Measurements from ENCODE around the gene DLST. TPM values are rescaled to one million over a fixed set of nuclear protein-coding genes. Genes with fewer than 3 reads are reported as not detected.

The DLST gene
- total and polyA plus RNA-seq, 2 donors (not counting 1 experiment from before 2014, with no cell fraction given): 95.3 to 214 TPM

DNA sequence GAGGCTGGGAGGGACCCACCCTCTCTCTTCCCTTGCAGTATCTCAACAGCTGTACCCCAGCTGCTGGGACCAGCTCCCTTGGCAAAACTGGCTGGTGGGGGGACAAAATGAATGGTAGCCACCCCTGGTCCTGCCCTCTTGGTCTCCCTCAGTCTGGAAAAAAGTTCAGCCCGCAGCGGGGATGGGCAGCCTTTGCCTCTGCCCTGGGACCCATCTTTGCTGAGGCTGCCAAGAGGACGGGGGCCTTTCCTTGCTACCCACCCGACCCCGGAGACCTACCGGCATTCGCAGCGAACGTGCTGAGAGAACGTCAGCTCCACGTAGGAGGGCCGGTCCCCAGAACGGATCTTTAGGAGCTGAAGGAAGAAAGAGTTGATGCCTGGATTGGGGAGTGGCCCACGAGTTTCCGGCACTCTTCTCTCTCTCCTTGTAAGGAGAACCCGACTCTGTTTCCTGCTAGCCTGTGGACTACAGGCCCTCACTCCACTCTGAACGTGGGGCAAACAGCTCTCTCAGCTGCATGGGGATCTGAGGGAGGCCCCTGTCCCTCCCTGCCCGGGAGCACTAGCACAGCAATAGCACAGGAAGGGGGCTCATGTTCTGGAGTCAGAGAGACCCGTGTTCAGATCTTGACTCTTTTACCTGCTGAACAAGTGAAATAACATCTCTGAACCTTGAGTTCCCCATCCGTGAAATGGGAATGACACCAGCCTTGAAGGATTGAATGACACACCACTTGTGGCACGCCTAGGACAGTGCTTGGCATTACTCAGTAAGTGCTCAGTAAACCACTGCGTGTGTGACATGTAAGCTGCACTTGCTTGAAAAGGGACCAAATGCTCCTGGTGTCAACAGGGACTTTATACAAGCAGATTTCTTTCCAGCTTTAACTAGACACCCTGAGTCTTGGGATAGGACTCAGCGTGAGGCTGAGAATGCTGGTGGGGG lies 66.8 kb downstream of the DLST start:
- H3K27ac ChIP-seq (ENCODE audit: insufficient read depth, low read length): no peak overlapping the region
- no peaks in the 10 kb centered on the region for H3K79me2 ChIP-seq (ENCODE audit: control insufficient read depth, insufficient read depth, low read length)
- H3K4me3 ChIP-seq (replicated peaks in 1 of 4; ENCODE audit: control extremely low read depth in 1 of 4, insufficient read depth in 1 of 4, low read depth in 3 of 4, low read length in 4 of 4): no peak overlapping the region
- no peak for DNase-seq (ENCODE audit: low read depth in 2 of 2)
- no peaks in the 10 kb centered on the region for H3K36me3 ChIP-seq (ENCODE audit: control insufficient read depth, insufficient read depth, low read length)
- TF ChIP-seq, protein P1, sequence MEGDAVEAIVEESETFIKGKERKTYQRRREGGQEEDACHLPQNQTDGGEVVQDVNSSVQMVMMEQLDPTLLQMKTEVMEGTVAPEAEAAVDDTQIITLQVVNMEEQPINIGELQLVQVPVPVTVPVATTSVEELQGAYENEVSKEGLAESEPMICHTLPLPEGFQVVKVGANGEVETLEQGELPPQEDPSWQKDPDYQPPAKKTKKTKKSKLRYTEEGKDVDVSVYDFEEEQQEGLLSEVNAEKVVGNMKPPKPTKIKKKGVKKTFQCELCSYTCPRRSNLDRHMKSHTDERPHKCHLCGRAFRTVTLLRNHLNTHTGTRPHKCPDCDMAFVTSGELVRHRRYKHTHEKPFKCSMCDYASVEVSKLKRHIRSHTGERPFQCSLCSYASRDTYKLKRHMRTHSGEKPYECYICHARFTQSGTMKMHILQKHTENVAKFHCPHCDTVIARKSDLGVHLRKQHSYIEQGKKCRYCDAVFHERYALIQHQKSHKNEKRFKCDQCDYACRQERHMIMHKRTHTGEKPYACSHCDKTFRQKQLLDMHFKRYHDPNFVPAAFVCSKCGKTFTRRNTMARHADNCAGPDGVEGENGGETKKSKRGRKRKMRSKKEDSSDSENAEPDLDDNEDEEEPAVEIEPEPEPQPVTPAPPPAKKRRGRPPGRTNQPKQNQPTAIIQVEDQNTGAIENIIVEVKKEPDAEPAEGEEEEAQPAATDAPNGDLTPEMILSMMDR (conservative IDR thresholded peaks at IDR 0.05 in 1 of 2, IDR thresholded peaks at IDR 0.05 in 1 of 2; ENCODE audit: low read depth in 1 of 2, low read length in 2 of 2): no peak
- no peak for TF ChIP-seq EZH2 (IDR thresholded peaks at IDR 0.05; ENCODE audit: low read length, missing control alignments)
- H3K9ac ChIP-seq (ENCODE audit: insufficient read depth, low read length): no peak overlapping the region
- H3K4me2 ChIP-seq (ENCODE audit: extremely low read depth, insufficient read depth, low read length): no peak overlapping the region
- H3K4me1 ChIP-seq (ENCODE audit: control insufficient read depth, extremely low read depth, insufficient read depth, low read length): peaks cover 3% of the 10 kb centered on the region
- H3K9me3 ChIP-seq (ENCODE audit: control insufficient read depth, insufficient read depth, low read depth, low read length): no peaks in the 10 kb centered on the region
- peaks cover 3% of the 10 kb centered on the region for H3K27me3 ChIP-seq (ENCODE audit: control insufficient read depth, insufficient read depth, low read length)
- H2AFZ ChIP-seq (ENCODE audit: low read length): no peak overlapping the region
- H4K20me1 ChIP-seq (ENCODE audit: control insufficient read depth, extremely low read depth, insufficient read depth, low read length): no peaks in the 10 kb centered on the region

DNA sequence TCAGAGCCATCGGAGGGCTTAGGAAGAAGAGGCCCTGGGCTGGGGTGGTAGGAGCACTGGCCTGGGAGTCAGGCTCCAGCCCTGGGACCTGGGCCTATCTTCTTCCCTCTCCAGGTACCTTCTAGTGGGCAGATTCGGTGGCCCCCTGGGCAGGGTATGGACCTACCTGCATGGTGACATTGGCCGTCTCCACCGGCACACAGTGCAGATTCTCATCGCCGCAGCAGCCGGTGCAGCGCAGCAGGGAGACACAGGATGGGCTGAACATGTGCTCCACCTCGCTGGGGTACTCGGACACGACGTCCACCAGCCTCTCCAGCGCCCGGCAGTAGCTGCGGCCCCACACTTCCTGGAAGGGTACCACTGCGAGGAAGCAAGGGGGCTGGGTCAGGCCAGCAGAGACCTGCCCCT lies 67.5 kb downstream of the DLST start:
- no peaks in the 10 kb centered on the region for H3K79me2 ChIP-seq (ENCODE audit: control insufficient read depth, insufficient read depth, low read length)
- TF ChIP-seq, protein P1 (conservative IDR thresholded peaks at IDR 0.05 in 1 of 2, IDR thresholded peaks at IDR 0.05 in 1 of 2; ENCODE audit: low read depth in 1 of 2, low read length in 2 of 2): no peak
- TF ChIP-seq EZH2 (IDR thresholded peaks at IDR 0.05; ENCODE audit: low read length, missing control alignments): no peak
- no peaks in the 10 kb centered on the region for H3K36me3 ChIP-seq (ENCODE audit: control insufficient read depth, insufficient read depth, low read length)
- no peak overlapping the region for H2AFZ ChIP-seq (ENCODE audit: low read length)
- DNase-seq (ENCODE audit: low read depth in 2 of 2): no peak
- H3K9ac ChIP-seq (ENCODE audit: insufficient read depth, low read length): no peak overlapping the region
- H4K20me1 ChIP-seq (ENCODE audit: control insufficient read depth, extremely low read depth, insufficient read depth, low read length): no peaks in the 10 kb centered on the region
- no peak overlapping the region for H3K4me2 ChIP-seq (ENCODE audit: extremely low read depth, insufficient read depth, low read length)
- no peak overlapping the region for H3K27ac ChIP-seq (ENCODE audit: insufficient read depth, low read length)
- no peak overlapping the region for H3K4me3 ChIP-seq (replicated peaks in 1 of 4; ENCODE audit: control extremely low read depth in 1 of 4, insufficient read depth in 1 of 4, low read depth in 3 of 4, low read length in 4 of 4)
- no peaks in the 10 kb centered on the region for H3K9me3 ChIP-seq (ENCODE audit: control insufficient read depth, insufficient read depth, low read depth, low read length)
- H3K27me3 ChIP-seq (ENCODE audit: control insufficient read depth, insufficient read depth, low read length): peaks cover 3% of the 10 kb centered on the region
- peaks cover 3% of the 10 kb centered on the region for H3K4me1 ChIP-seq (ENCODE audit: control insufficient read depth, extremely low read depth, insufficient read depth, low read length)

DNA sequence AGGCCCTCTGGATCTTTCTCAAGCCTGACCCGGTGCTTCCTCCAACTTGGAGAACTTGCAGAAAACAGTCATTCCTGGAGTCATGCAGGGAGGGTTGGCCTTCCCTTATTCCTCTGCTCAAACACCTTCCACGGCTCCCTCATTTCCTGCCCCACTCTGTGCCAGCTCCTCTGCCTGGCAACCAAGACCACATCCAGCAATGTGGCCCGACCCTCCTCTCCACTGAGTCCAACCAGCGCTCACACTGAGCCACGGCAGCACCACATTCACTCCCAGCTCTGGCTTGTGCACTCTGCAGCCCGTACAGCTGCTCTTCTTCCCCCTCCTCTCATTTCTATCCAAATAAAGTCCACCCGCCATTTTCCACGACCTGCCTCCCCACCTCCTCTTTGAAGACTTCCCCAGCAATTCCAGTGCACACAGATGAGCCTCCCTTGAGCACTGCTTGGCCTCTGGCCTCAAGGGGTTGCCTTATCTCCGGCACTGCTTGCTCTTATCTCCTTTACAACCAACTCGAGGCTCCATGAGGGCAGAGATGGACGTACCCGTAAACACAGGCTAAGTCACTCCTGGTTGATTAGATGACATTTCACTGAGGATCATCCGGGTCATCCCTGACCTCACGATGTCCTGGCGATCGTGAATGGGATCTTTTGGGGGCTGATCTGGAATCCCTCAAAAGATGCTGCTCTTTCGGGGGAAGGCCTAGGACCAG lies 68.3 kb downstream of the DLST start:
- Histone ChIP-seq H4K20me1 (ENCODE audit: control insufficient read depth, extremely low read depth, insufficient read depth, low read length) (no peaks in the 10 kb centered on the region), H3K79me2 (ENCODE audit: control insufficient read depth, insufficient read depth, low read length) (no peaks in the 10 kb centered on the region), H3K4me3 (replicated peaks in 1 of 4; ENCODE audit: control extremely low read depth in 1 of 4, insufficient read depth in 1 of 4, low read depth in 3 of 4, low read length in 4 of 4) (no peak overlapping the region), H3K27me3 (ENCODE audit: control insufficient read depth, insufficient read depth, low read length) (peaks cover 3% of the 10 kb centered on the region), H3K27ac (ENCODE audit: insufficient read depth, low read length) (no peak overlapping the region), H3K4me1 (ENCODE audit: control insufficient read depth, extremely low read depth, insufficient read depth, low read length) (peaks cover 3% of the 10 kb centered on the region), H3K9me3 (ENCODE audit: control insufficient read depth, insufficient read depth, low read depth, low read length) (no peaks in the 10 kb centered on the region), H3K4me2 (ENCODE audit: extremely low read depth, insufficient read depth, low read length) (no peak overlapping the region), H3K9ac (ENCODE audit: insufficient read depth, low read length) (no peak overlapping the region), H2AFZ (ENCODE audit: low read length) (no peak overlapping the region), H3K36me3 (ENCODE audit: control insufficient read depth, insufficient read depth, low read length) (no peaks in the 10 kb centered on the region)
- no peak for DNase-seq (ENCODE audit: low read depth in 2 of 2)
- no peak for TF ChIP-seq EZH2 (IDR thresholded peaks at IDR 0.05; ENCODE audit: low read length, missing control alignments)
- TF ChIP-seq, protein P1 (conservative IDR thresholded peaks at IDR 0.05 in 1 of 2, IDR thresholded peaks at IDR 0.05 in 1 of 2; ENCODE audit: low read depth in 1 of 2, low read length in 2 of 2): no peak

All from fibroblast of lung (primary cell).